ENCODE data around the gene PMM1.

- TF ChIP-seq CTCF (IDR thresholded peaks at IDR 0.05; ENCODE audit: low read length) (no peak), EZH2 (optimal IDR thresholded peaks at IDR 0.05; ENCODE audit: low read depth, low read length) (no peak)
These were observed 11.5 kb downstream of the PMM1 start for GRCh38 chr22:41578114-41578513.

Measured in MM.1S (cell line).